Activated naive CD8-positive, alpha-beta T cell treated with anti-CD3 and anti-CD28 coated beads, Interleukin-2, amount 10 ng/mL, durations not matched to agents 7 days and 5 days (primary cell): ENCODE measurements around the gene COQ10A. TPM values are rescaled to one million over a fixed set of nuclear protein-coding genes. Genes with fewer than 3 reads are reported as not detected.

ENCODE experiments used
- ATAC-seq: fragments of 150-1000 bp; cut with Tn5 transposase; one replicate; pipeline ENCODE4 v1.10.0; 2021; ENCODE audit warnings: low read depth, moderate library complexity
- POLR2A ChIA-PET: fragments of 350-600 bp; sonication (Branson Sonifier 250); formaldehyde crosslinking; loops from one replicate; lab custom pipeline; 2021; ENCODE audit warnings: antibody characterized with exemption; lab: Charles Lee
- DNase-seq: peaks from one replicate; pipeline ENCODE4 v3.0.0; 2021
- H3K27ac Mint-ChIP-seq: one replicate; pipeline ENCODE4 v1.8.0; 2022; ENCODE audit warnings: mild to moderate bottlenecking, mixed read lengths
- H3K27me3 Mint-ChIP-seq: one replicate; pipeline ENCODE4 v1.8.0; 2022; ENCODE audit warnings: mild to moderate bottlenecking, moderate library complexity, mixed read lengths
- H3K36me3 Mint-ChIP-seq: one replicate; pipeline ENCODE4 v1.8.0; 2021; ENCODE audit warnings: mild to moderate bottlenecking, mixed read lengths
- H3K4me1 Mint-ChIP-seq: one replicate; pipeline ENCODE4 v1.8.0; 2021; ENCODE audit warnings: mixed read lengths
- H3K4me3 Mint-ChIP-seq: one replicate; pipeline ENCODE4 v1.8.0; 2022; ENCODE audit warnings: mild to moderate bottlenecking, moderate library complexity, mixed read lengths
- H3K9me3 Mint-ChIP-seq: one replicate; pipeline ENCODE4 v1.8.0; 2021; ENCODE audit warnings: mixed read lengths
- total RNA-seq, 2 experiments: library from RNA; stranded (reverse); gene quantifications; one replicate each; pipeline ENCODE4 v1.2.3, GENCODE V29; 2021

The COQ10A gene
- total RNA-seq, 2 experiments from 2014 or later, result 23.3 to 26.0 TPM

- Mint-ChIP-seq H3K4me1 (peaks cover 9% of the 10 kb centered on the region), H3K9me3 (no peaks in the 10 kb centered on the region), H3K4me3 (peak within 1 kb of the TSS; percentile 97), H3K36me3 (peaks cover 13% of the 10 kb centered on the region), H3K27me3 (no peaks in the 10 kb centered on the region), H3K27ac (peak within 1 kb of the TSS; percentile 97)
- ATAC-seq, result peak; percentile 93
- POLR2A ChIA-PET, result interaction anchor here (0.6 to 4.0 kb wide), 29 partner anchors 10 to 1429 kb away, joined by 3 to 52 read pairs (median 3); partner anchors contain the start of genes IL23A, MYL6, PAN2 and RNF41
- DNase-seq, result peak; percentile 91
Observed at GRCh38 chr12:56315622-56316473, 49.1 kb downstream of the COQ10A start, which contains the start of gene CNPY2. Gene CNPY2 (minus strand): TSS chr12:56315988. CDS start chr12:56315217, 771 bp downstream.

GRCh38 chr12:56317675-56318074 is 50.9 kb downstream of the COQ10A start:
- ATAC-seq, result no peak
- H3K4me3 Mint-ChIP-seq, result no peak overlapping the region
- POLR2A ChIA-PET, result interaction anchor here (4.0 kb wide), 1 partner anchor 42 kb away, joined by 52 read pairs; the partner anchor contains the start of gene STAT2

More at GRCh38 chr12:56317675-56318074, 50.9 kb downstream of the COQ10A start:
- no peaks in the 10 kb centered on the region for H3K9me3 Mint-ChIP-seq
- H3K4me1 Mint-ChIP-seq, result peaks cover 9% of the 10 kb centered on the region
- H3K36me3 Mint-ChIP-seq, result peaks cover 13% of the 10 kb centered on the region
- no peak overlapping the region for H3K27ac Mint-ChIP-seq
- H3K27me3 Mint-ChIP-seq, result no peaks in the 10 kb centered on the region
- no peak for DNase-seq

Other genes starting within 250 kb of the COQ10A start
- gene IKZF4, start 245.9 kb upstream of the COQ10A start, total RNA-seq, result 10 to 100 TPM; 14.9 to 18.2 TPM
- gene RPS26, start 225.0 kb upstream of the COQ10A start, total RNA-seq, result 10 to 100 TPM; 39.1 to 42.6 TPM
- gene ERBB3, start 186.8 kb upstream of the COQ10A start, total RNA-seq, result 1 to 10 TPM; 7.1 to 8.1 TPM
- gene PA2G4, start 162.4 kb upstream of the COQ10A start, total RNA-seq, result 100 to 1,000 TPM; 226 to 227 TPM
- gene RPL41, start 150.3 kb upstream of the COQ10A start, total RNA-seq, result 1,000 to 10,000 TPM; 4,462 to 4,551 TPM
- 10 to 100 TPM; 10.6 to 12.0 TPM for gene ZC3H10, start 148.7 kb upstream of the COQ10A start, total RNA-seq
- gene ESYT1, start 138.7 kb upstream of the COQ10A start, total RNA-seq, result 100 to 1,000 TPM; 251 TPM
- 10 to 100 TPM; 46.6 to 47.8 TPM for gene MYL6B, start 114.4 kb upstream of the COQ10A start, total RNA-seq
- 1,000 to 10,000 TPM; 1,083 to 1,169 TPM for gene MYL6, start 108.6 kb upstream of the COQ10A start, total RNA-seq
- gene SMARCC2, start 77.5 kb upstream of the COQ10A start, total RNA-seq, result 100 to 1,000 TPM; 162 to 174 TPM
- gene RNF41, start 45.0 kb upstream of the COQ10A start, total RNA-seq, result 10 to 100 TPM; 36.1 to 38.1 TPM
- gene NABP2, start 42.6 kb upstream of the COQ10A start, total RNA-seq, result 10 to 100 TPM; 43.4 to 47.1 TPM
- 1 to 10 TPM in 1 of 2 experiments, not detected in 1; 1.4 TPM for gene SLC39A5, start 36.9 kb upstream of the COQ10A start, total RNA-seq
- gene ANKRD52, start 8.6 kb upstream of the COQ10A start, total RNA-seq, result 10 to 100 TPM; 45.3 to 49.4 TPM
- gene CS, start 33.4 kb downstream of the COQ10A start, total RNA-seq, result 100 to 1,000 TPM; 165 to 176 TPM
- 10 to 100 TPM; 85.6 to 89.0 TPM for gene CNPY2, start 49.0 kb downstream of the COQ10A start, total RNA-seq
- 100 to 1,000 TPM; 106 to 115 TPM for gene PAN2, start 67.1 kb downstream of the COQ10A start, total RNA-seq
- 10 to 100 TPM; 10.2 to 10.9 TPM for gene IL23A, start 71.9 kb downstream of the COQ10A start, total RNA-seq
- 100 to 1,000 TPM; 263 to 275 TPM for gene STAT2, start 93.2 kb downstream of the COQ10A start, total RNA-seq
- gene APOF, start 95.9 kb downstream of the COQ10A start, total RNA-seq, result not detected
- gene TIMELESS, start 182.5 kb downstream of the COQ10A start, total RNA-seq, result 10 to 100 TPM; 40.1 to 47.1 TPM
- not detected for gene MIP, start 187.7 kb downstream of the COQ10A start, total RNA-seq
- 1 to 10 TPM; 3.9 to 4.1 TPM for gene SPRYD4, start 201.6 kb downstream of the COQ10A start, total RNA-seq
- gene GLS2, start 221.2 kb downstream of the COQ10A start, total RNA-seq, result 1 to 10 TPM; 4.4 to 5.2 TPM